Mucosa of descending colon (tissue), 3 donors: ENCODE data around the gene AKAP8. TPM values are rescaled to one million over a fixed set of nuclear protein-coding genes. Genes with fewer than 3 reads are reported as not detected.

Experiments
- ATAC-seq: fragments of 200-7000 bp; cut with Tn5 transposase; one replicate; pipeline ENCODE4 v1.9.1; 2020; ENCODE audit warnings: mild to moderate bottlenecking, moderate library complexity
- DNase-seq, 3 donors: peaks; one replicate each; pipeline ENCODE4 v3.0.0-alpha.2; 2020
- H3K36me3 ChIP-seq: fragments of 200-600 bp; one replicate; pipeline ENCODE4 v1.8.0; 2021; ENCODE audit warnings: low read depth, mild to moderate bottlenecking
- H3K4me1 ChIP-seq: fragments of 200-600 bp; one replicate; pipeline ENCODE4 v1.8.0; 2021; ENCODE audit warnings: low read depth, mild to moderate bottlenecking
- H3K4me3 ChIP-seq: fragments of 200-600 bp; one replicate; pipeline ENCODE4 v1.8.0; 2021; ENCODE audit warnings: mild to moderate bottlenecking
- H3K9me3 ChIP-seq: fragments of 200-600 bp; one replicate; pipeline ENCODE4 v1.8.0; 2021; ENCODE audit warnings: mild to moderate bottlenecking
- intact Hi-C, 2 donors: fragments of 100-400 bp; cut with DNase I in 1 of 2; cut with micrococcal nuclease in 1 of 2; formaldehyde crosslinking; loops; one replicate each; pipeline versions ENCODE4 v1.11.0 to v1.11.1; 2022; cut with DNase I, micrococcal nuclease
- total RNA-seq, 3 donors: library from RNA; stranded (reverse); fragmentation: NEBNext Ultra II Directional in 2 of 3; extraction: Animal tissue kit (Norgen Biotek cat#: 25700) in 2 of 3; gene quantifications; one replicate each; pipeline versions ENCODE4 v1.2.1 to v1.2.4, GENCODE V29; 2021 to 2023
- TF ChIP-seq, protein P1 (sequence below): fragments of 200-600 bp; IDR thresholded peaks from one replicate; pipeline ENCODE4 v1.8.0; 2022; ENCODE audit warnings: antibody characterized with exemption, mild to moderate bottlenecking
- donor health status: DM: no; HTN: no; CAD: no; lungs with moderate emphysema.
- donor health status: DM: no; HTN: no; CAD: no.
- donor health status: DM: no; HTN: yes; CAD: no.

Gene AKAP8
- total RNA-seq, 3 donors from 2014 or later: 37.8 to 50.0 (median 41.3) TPM

DNA sequence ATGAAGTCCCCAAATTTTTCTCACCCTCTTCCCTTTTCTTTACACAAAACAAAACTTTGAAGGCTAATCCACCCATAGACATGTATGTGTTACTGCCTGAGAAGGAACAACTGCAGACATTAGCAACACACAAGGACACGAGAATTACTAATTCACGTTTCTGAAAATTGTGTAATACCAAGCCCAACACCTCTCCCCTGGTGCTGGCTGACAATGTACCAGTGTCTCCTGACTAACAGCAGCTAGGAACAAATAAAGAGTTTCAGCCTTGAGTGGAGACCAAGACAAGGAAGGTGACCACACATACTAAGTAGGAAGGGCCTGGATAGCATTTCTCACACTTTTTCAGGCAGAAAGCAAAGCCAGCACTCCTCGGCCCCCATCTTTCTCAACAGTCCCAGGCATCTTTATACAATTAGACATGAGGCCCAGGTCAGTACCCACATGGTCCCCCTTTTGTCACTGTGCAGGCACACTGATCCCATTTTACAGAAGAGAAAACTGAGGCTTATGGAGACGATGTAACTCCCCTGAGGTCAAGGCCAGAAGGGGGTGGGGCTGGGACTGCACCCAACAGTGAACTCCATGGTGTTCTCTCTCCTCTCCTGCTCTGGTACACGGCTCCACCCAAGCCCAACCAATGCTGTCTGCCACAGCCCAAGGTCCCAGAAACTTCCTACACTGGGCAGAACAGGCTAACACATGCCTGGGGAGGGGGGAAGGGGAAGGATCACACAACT, 55.9 kb downstream of the AKAP8 start:
- intact Hi-C loops: no loop called here
- Histone ChIP-seq H3K4me3 (no peak overlapping the region), H3K4me1 (peaks cover 67% of the 10 kb centered on the region), H3K9me3 (no peaks in the 10 kb centered on the region), H3K36me3 (no peaks in the 10 kb centered on the region)
- ATAC-seq: peak; percentile 84
- TF ChIP-seq, protein P1, sequence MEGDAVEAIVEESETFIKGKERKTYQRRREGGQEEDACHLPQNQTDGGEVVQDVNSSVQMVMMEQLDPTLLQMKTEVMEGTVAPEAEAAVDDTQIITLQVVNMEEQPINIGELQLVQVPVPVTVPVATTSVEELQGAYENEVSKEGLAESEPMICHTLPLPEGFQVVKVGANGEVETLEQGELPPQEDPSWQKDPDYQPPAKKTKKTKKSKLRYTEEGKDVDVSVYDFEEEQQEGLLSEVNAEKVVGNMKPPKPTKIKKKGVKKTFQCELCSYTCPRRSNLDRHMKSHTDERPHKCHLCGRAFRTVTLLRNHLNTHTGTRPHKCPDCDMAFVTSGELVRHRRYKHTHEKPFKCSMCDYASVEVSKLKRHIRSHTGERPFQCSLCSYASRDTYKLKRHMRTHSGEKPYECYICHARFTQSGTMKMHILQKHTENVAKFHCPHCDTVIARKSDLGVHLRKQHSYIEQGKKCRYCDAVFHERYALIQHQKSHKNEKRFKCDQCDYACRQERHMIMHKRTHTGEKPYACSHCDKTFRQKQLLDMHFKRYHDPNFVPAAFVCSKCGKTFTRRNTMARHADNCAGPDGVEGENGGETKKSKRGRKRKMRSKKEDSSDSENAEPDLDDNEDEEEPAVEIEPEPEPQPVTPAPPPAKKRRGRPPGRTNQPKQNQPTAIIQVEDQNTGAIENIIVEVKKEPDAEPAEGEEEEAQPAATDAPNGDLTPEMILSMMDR: no peak
- peak; percentile 55 to 68 (median 58) for DNase-seq

DNA sequence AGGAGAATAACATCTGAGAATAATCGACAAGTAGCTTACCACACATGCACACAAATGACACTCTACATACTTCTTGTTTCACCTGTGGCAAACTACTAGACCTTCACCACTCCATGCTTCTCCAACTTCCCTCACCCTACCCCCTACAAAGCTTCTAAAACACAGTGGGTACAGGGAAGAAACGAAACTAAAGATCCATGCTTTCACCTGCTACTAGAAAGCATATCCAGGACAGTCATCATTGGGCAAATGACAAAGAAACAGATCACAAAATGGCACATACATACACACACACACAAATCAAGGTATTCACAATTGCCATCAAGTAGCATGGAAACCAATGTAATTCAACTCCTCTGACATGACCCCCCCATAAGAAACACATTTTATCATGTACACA, 57.8 kb downstream of the AKAP8 start:
- peaks cover 64% of the 10 kb centered on the region for H3K4me1 ChIP-seq
- H3K9me3 ChIP-seq: no peaks in the 10 kb centered on the region
- no peaks in the 10 kb centered on the region for H3K36me3 ChIP-seq
- DNase-seq (no peak), ATAC-seq (no peak)
- TF ChIP-seq, protein P1: no peak
- no peak overlapping the region for H3K4me3 ChIP-seq
- intact Hi-C loops: no loop called here

DNA sequence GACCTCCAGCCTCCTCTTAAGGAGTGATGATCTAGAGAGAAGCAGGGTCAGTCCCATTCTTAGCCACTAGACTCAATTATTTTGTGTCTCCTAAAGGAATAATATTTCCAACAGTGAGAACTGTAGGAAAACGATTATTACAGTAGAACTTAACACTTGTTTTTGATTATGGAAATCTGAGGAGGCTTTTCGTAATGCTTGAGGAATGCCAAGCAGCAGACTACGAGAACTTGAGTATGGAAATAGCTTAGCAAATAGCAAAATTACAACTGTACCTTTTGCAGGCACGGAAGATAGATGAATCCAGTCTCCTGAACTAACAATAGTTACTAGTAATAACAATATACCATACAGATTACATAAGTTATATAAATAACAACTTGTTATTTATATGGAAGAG, 59.5 kb downstream of the AKAP8 start:
- Histone ChIP-seq H3K4me3 (no peak overlapping the region), H3K9me3 (no peaks in the 10 kb centered on the region), H3K4me1 (peaks cover 52% of the 10 kb centered on the region), H3K36me3 (no peaks in the 10 kb centered on the region)
- intact Hi-C loops: no loop called here
- no peak for DNase-seq
- TF ChIP-seq, protein P1: no peak
- ATAC-seq: no peak

DNA sequence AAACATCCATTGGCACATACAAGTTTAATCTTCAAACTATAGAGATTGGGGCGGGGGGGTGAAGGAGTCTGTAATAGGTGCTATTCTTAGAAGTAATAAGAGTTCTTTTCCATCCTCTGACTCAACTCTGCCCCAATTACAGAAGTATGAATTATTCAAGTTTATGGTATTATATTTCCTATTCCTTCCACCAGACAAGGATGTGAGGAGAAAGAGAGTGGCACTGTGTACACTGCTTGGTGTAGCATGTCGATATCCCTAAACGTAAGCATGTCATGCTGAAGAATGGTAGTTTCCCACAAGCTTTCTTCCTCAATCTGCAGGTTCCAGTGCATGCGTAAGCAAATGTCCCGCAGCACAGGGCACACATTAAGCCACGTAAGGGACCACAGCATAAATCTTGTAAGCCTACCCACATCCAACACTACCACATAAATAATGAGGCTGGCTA, 61.3 kb downstream of the AKAP8 start:
- Histone ChIP-seq H3K9me3 (no peaks in the 10 kb centered on the region), H3K4me1 (peaks cover 40% of the 10 kb centered on the region), H3K4me3 (no peak overlapping the region), H3K36me3 (no peaks in the 10 kb centered on the region)
- intact Hi-C loops: no loop called here
- no peak for DNase-seq
- ATAC-seq: peak; percentile 50
- TF ChIP-seq, protein P1: no peak

DNA sequence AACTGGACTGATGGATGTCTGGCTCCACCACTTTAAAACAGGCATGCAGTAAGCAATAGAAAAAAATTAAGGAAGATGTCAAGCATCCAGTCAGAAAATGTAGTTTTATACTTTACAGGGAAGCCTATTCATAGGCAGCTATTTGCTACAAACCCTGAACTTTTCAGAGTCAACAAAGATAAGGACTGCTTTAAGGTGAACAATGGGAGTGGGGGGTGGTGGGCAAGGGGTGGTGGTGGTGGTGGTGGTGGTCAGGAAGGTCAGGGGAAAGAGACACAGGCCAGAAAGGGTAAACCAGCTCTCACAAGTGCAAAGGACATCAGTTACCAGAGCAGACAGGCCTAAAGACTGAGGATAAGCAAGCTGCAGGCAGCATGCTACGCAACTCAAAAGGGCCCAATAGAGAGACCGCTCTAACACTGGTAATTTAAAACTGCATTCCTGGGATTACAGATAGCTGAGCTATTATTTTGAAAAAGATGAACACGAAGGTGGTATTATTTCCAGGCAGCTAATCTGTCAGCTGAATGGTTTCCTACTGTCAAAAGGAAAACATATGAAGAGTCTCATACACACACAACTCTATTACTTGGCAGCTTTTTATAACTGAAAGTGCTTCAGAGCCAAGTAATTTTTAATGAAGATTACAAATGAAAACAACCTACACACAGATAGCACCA, 62.1 kb downstream of the AKAP8 start:
- Histone ChIP-seq H3K9me3 (no peaks in the 10 kb centered on the region), H3K4me1 (peaks cover 39% of the 10 kb centered on the region), H3K36me3 (no peaks in the 10 kb centered on the region), H3K4me3 (no peak overlapping the region)
- ATAC-seq (no peak), DNase-seq (no peak)
- intact Hi-C loops: no loop called here
- TF ChIP-seq, protein P1: no peak
